GM18505 (cell line): Measurements from ENCODE around the gene MBD6.
"Not testable (repeated sequence)": the region's sequence is repeated elsewhere in the genome, so short reads cannot be mapped to it uniquely, and the experiment has no call there.

Experiments used
- ATAC-seq: cut with Tn5 transposase; IDR thresholded peaks from one replicate; pipeline ENCODE4 v1.9.1; 2021; ENCODE audit not compliant: unreplicated experiment
- POLR2A ChIP-seq: IDR thresholded peaks from 4 replicates; pipeline ENCODE4 v1.6.1; 2011; ENCODE audit warnings: borderline replicate concordance; ENCODE audit not compliant: insufficient read depth, insufficient read length; ENCODE audit errors: extremely low read depth

Gene MBD6

GRCh38 chr12:57569858-57570257, 47.2 kb downstream of the MBD6 start:
- no peak for ATAC-seq
- TF ChIP-seq POLR2A: no peak

GRCh38 chr12:57570438-57570837, 47.8 kb downstream of the MBD6 start:
- ATAC-seq: not testable (repeated sequence)

DNA sequence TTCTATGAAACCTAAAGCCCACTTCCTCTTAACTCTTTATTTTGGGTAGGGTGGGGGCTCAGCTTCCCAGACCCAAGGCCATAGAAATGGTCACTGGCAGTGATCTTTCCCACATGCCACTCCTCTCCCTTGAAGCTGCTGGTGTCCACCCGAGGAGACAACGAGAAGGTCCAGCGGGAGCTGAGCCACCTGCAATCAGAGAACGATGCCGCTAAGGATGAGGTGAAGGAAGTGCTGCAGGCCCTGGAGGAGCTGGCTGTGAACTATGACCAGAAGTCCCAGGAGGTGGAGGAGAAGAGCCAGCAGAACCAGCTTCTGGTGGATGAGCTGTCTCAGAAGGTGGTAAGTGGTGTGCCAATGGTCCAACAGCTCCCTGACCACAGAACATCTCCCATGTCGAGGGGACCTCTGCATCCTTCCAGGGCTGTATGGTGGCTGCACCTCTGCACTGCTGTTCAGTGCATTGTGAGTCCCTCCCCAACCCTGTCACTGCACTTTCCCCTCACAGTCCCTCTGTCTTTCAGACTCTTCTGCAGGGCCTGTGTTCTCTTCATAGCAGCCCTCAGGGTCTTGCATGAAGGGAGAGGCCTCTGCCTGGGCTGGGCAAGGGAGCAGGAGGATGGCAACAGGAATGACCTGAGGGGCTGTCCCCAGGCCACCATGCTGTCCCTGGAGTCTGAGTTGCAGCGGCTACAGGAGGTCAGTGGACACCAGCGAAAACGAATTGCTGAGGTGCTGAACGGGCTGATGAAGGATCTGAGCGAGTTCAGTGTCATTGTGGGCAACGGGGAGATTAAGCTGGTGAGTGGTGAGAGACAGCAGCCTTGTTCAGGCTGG, 49.5 kb downstream of the MBD6 start:
- no peak for ATAC-seq
- TF ChIP-seq POLR2A: no peak

DNA sequence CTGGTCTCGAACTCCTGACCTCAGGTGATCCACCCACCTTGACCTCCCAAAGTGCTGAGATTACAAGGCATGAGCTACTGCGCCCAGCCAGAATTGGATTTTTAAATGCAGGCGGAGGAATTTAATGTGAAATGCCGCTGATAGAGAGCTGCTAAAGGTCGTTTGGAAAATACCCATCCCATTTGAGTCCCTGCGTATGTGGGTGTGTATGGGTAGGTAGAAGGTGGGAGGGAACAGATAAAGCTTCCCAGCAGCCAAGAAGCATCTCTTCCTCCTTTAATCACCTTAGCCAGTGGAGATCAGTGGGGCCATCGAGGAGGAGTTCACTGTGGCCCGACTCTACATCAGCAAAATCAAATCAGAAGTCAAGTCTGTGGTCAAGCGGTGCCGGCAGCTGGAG, 52.2 kb downstream of the MBD6 start:
- TF ChIP-seq POLR2A: no peak
- ATAC-seq: no peak

DNA sequence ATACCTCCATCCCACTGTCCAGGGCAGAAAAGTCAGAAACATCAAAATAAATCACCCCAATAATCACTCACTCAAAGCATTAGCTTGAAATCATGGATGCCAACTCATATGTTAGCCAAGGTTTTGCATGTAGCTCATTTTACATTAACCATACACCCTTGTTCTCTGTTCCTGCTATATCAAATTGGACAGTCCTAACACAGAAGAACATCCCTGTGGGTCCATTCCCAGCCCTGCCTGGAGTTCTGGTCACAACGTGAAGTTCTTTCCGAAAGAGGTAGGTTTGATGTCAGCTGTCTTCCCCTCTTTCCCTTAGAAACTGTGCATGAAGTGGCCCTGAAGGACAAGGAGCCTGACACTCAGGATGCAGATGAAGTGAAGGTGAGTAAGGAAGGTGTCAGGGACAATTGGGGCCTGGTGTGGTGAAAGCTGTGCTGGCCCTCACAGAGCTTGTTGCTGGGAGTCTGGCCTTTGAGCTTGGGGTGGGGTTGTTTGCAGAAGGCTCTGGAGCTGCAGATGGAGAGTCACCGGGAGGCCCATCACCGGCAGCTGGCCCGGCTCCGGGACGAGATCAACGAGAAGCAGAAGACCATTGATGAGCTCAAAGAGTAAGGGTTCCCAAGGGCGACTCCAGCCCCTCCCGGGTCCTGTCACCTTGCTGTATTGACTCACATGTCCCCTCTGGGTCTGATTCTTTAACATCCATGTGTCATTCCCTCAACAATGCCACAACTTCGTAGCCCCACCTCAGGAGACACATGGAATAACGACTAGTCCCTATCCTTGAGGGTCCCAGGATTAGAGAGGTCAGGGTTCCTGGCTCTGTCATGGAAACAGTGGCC, 53.4 kb downstream of the MBD6 start:
- ATAC-seq: no peak
- no peak for TF ChIP-seq POLR2A

GRCh38 chr12:57576613-57577160, 54.1 kb downstream of the MBD6 start:
- no peak for ATAC-seq
- TF ChIP-seq POLR2A: no peak

- no peak for TF ChIP-seq POLR2A
- no peak for ATAC-seq
These were observed 55.5 kb downstream of the MBD6 start for GRCh38 chr12:57577981-57578758.

- no peak for ATAC-seq
- TF ChIP-seq POLR2A: no peak
These were observed 56.4 kb downstream of the MBD6 start for GRCh38 chr12:57579011-57579410.
